MCF 10A (cell line): Measurements from ENCODE around the gene CRYBB1. TPM values are rescaled to one million over a fixed set of nuclear protein-coding genes. Genes with fewer than 3 reads are reported as not detected.

Experiments used
- BruUV-seq: library from RNA; stranded (reverse); fragments of 400-500 nt; replicated peaks from 2 replicates; lab custom pipeline; 2021; lab: Mats Ljungman, UMichigan
- CTCF ChIA-PET: fragments of 300-600 bp; sonication (Branson Sonifier 250); formaldehyde crosslinking; extraction: SDS; loops from one replicate; lab custom pipeline; 2021; ENCODE audit warnings: antibody characterized with exemption, inconsistent platforms; lab: Yijun Ruan, JAX
- POLR2A ChIA-PET: fragments of 300-600, 350-650 bp; sonication (Branson Sonifier 250); formaldehyde crosslinking; extraction: SDS; loops from one replicate; lab custom pipeline; 2020; ENCODE audit warnings: antibody characterized with exemption, inconsistent platforms; lab: Yijun Ruan, JAX
- DNase-seq: peaks from one replicate; pipeline ENCODE4 v3.0.0-alpha.2; 2018; ENCODE audit not compliant: unreplicated experiment
- H3K27ac Mint-ChIP-seq: one replicate; pipeline ENCODE4 v1.8.0; 2022; ENCODE audit warnings: mild to moderate bottlenecking, low read depth, mixed read lengths; ENCODE audit not compliant: unreplicated experiment
- H3K27me3 Mint-ChIP-seq: one replicate; pipeline ENCODE4 v1.8.0; 2022; ENCODE audit warnings: mixed read lengths; ENCODE audit not compliant: insufficient read depth, unreplicated experiment
- H3K36me3 Mint-ChIP-seq: one replicate; pipeline ENCODE4 v1.8.0; 2022; ENCODE audit warnings: mild to moderate bottlenecking, moderate library complexity, mixed read lengths; ENCODE audit not compliant: insufficient read depth, unreplicated experiment
- H3K4me1 Mint-ChIP-seq: one replicate; pipeline ENCODE4 v1.8.0; 2022; ENCODE audit warnings: mixed read lengths; ENCODE audit not compliant: insufficient read depth, unreplicated experiment
- H3K4me3 Mint-ChIP-seq: one replicate; pipeline ENCODE4 v1.8.0; 2022; ENCODE audit warnings: mild to moderate bottlenecking, moderate library complexity, mixed read lengths; ENCODE audit not compliant: unreplicated experiment
- H3K9me3 Mint-ChIP-seq: one replicate; pipeline ENCODE4 v1.8.0; 2022; ENCODE audit warnings: mixed read lengths; ENCODE audit not compliant: unreplicated experiment
- CTCF ChIP-seq: fragments of 200-600 bp; IDR thresholded peaks from one replicate; pipeline ENCODE4 v1.8.0; 2022; ENCODE audit warnings: antibody characterized with exemption, mild to moderate bottlenecking; ENCODE audit not compliant: unreplicated experiment
- intact Hi-C: fragments of 100-400 bp; cut with micrococcal nuclease; formaldehyde crosslinking; loops from 2 replicates; pipeline ENCODE4 v1.14.1; 2022
- total RNA-seq: library from RNA; stranded (reverse); gene quantifications from 2 replicates; pipeline ENCODE4 v1.2.3, GENCODE V29; 2022

Gene CRYBB1
- total RNA-seq, 1 experiment from 2014 or later, result not detected

- ChIA-PET POLR2A (interaction anchor here (0.8 kb wide), 1 partner anchor 9 kb away, joined by 3 read pairs; no protein-coding TSS in a partner anchor), CTCF (interaction anchor here (0.6 kb wide), 1 partner anchor 339 kb away, joined by 3 read pairs; no protein-coding TSS in a partner anchor)
- peaks cover 37% of the 10 kb centered on the region for H3K27me3 Mint-ChIP-seq
- BruUV-seq, result no TSS peak
- DNase-seq, result no peak
- intact Hi-C loops, result no loop called here
- no peaks in the 10 kb centered on the region for H3K36me3 Mint-ChIP-seq
- H3K4me3 Mint-ChIP-seq, result no peak overlapping the region
- H3K9me3 Mint-ChIP-seq, result no peaks in the 10 kb centered on the region
- no peaks in the 10 kb centered on the region for H3K4me1 Mint-ChIP-seq
- H3K27ac Mint-ChIP-seq, result no peak overlapping the region
- no peak for TF ChIP-seq CTCF
Observed at GRCh38 chr22:26601726-26602125, 16.1 kb downstream of the CRYBB1 start.

- H3K4me1 Mint-ChIP-seq, result no peaks in the 10 kb centered on the region
- H3K27me3 Mint-ChIP-seq, result peaks cover 42% of the 10 kb centered on the region
- POLR2A ChIA-PET, result no interaction called here
- CTCF ChIA-PET, result no interaction called here
- H3K27ac Mint-ChIP-seq, result no peak overlapping the region
- no peaks in the 10 kb centered on the region for H3K36me3 Mint-ChIP-seq
- no peak for TF ChIP-seq CTCF
- intact Hi-C loops, result no loop called here
- DNase-seq, result no peak
- no peak overlapping the region for H3K4me3 Mint-ChIP-seq
- no peaks in the 10 kb centered on the region for H3K9me3 Mint-ChIP-seq
- BruUV-seq, result no TSS peak
Observed at GRCh38 chr22:26599505-26599904, 18.3 kb downstream of the CRYBB1 start.

- H3K27me3 Mint-ChIP-seq, result peaks cover 42% of the 10 kb centered on the region
Observed at GRCh38 chr22:26597480-26597879, 20.3 kb downstream of the CRYBB1 start.

GRCh38 chr22:26597026-26597425 is 20.8 kb downstream of the CRYBB1 start:
- no peaks in the 10 kb centered on the region for H3K9me3 Mint-ChIP-seq
- peaks cover 42% of the 10 kb centered on the region for H3K27me3 Mint-ChIP-seq
- no peak overlapping the region for H3K4me3 Mint-ChIP-seq
- intact Hi-C loops, result no loop called here
- H3K4me1 Mint-ChIP-seq, result peaks cover 3% of the 10 kb centered on the region
- H3K36me3 Mint-ChIP-seq, result no peaks in the 10 kb centered on the region
- H3K27ac Mint-ChIP-seq, result no peak overlapping the region
- no peak for TF ChIP-seq CTCF
- DNase-seq, result no peak
- CTCF ChIA-PET, result interaction anchor here (0.8 to 0.9 kb wide), 2 partner anchors 69 to 130 kb away, joined by 3 read pairs; no protein-coding TSS in a partner anchor
- BruUV-seq, result no TSS peak
- POLR2A ChIA-PET, result interaction anchor here (0.7 kb wide), 1 partner anchor 56 kb away, joined by 3 read pairs; no protein-coding TSS in a partner anchor

More at GRCh38 chr22:26597480-26597879, 20.3 kb downstream of the CRYBB1 start:
- H3K27ac Mint-ChIP-seq, result no peak overlapping the region
- no peaks in the 10 kb centered on the region for H3K4me1 Mint-ChIP-seq
- H3K9me3 Mint-ChIP-seq, result no peaks in the 10 kb centered on the region
- BruUV-seq, result no TSS peak
- H3K36me3 Mint-ChIP-seq, result no peaks in the 10 kb centered on the region
- CTCF ChIA-PET, result interaction anchor here (0.8 kb wide), 1 partner anchor 68 kb away, joined by 3 read pairs; no protein-coding TSS in a partner anchor
- TF ChIP-seq CTCF, result no peak
- intact Hi-C loops, result no loop called here
- POLR2A ChIA-PET, result no interaction called here
- H3K4me3 Mint-ChIP-seq, result no peak overlapping the region
- no peak for DNase-seq
